GM12865 (cell line): ENCODE measurements around the gene GRM4.
A peak's percentile ranks its signal among the peaks of the same experiment; 100 is the strongest.
"Not testable (repeated sequence)": the region's sequence is repeated elsewhere in the genome, so short reads cannot be mapped to it uniquely, and the experiment has no call there.

Experiments
- DNase-seq: peaks from one replicate; pipeline ENCODE4 v3.0.0; 2010; ENCODE audit warnings: low read depth
- H3K4me3 ChIP-seq: 2 replicates; pipeline ENCODE4 v1.5.1; 2011; ENCODE audit warnings: mild to moderate bottlenecking, low read depth, low read length, control low read depth
- CTCF ChIP-seq: IDR thresholded peaks from 2 replicates; pipeline ENCODE4 v1.5.1; 2011; ENCODE audit warnings: low read length, control low read depth, low read depth, inconsistent platforms; ENCODE audit not compliant: insufficient read depth; ENCODE audit errors: missing control alignments

Gene GRM4

GRCh38 chr6:34146021-34146782 is at the start of gene GRM4:
TSS of gene GRM4 (minus strand) at chr6:34146087. CDS start at chr6:34133496, 12,591 bp downstream.
- DNase-seq: no peak
- H3K4me3 ChIP-seq: no peak within 1 kb of the TSS
- TF ChIP-seq CTCF: no peak

- H3K4me3 ChIP-seq: no peak overlapping the region
- TF ChIP-seq CTCF: no peak
- no peak for DNase-seq
Measured at GRCh38 chr6:34194772-34195171, 48.9 kb upstream of the GRM4 start.

- DNase-seq: no peak
- no peak overlapping the region for H3K4me3 ChIP-seq
- no peak for TF ChIP-seq CTCF
Measured at GRCh38 chr6:34190504-34191122, 44.7 kb upstream of the GRM4 start.

GRCh38 chr6:34189806-34190503 is 44.1 kb upstream of the GRM4 start:
- no peak for TF ChIP-seq CTCF
- no peak overlapping the region for H3K4me3 ChIP-seq
- DNase-seq: peak; percentile 53

GRCh38 chr6:34184726-34185125 is 38.8 kb upstream of the GRM4 start:
- not testable (repeated sequence) for DNase-seq, H3K4me3 ChIP-seq

- peak; percentile 84 for DNase-seq
- peak overlapping the region; percentile 50 for H3K4me3 ChIP-seq
- no peak for TF ChIP-seq CTCF
Measured at GRCh38 chr6:34182751-34183531, 37.1 kb upstream of the GRM4 start.

- no peak for TF ChIP-seq CTCF
- DNase-seq: no peak
- H3K4me3 ChIP-seq: no peak overlapping the region
Measured at GRCh38 chr6:34181908-34182307, 36.0 kb upstream of the GRM4 start.
